ENCODE data around the gene HIGD1B. TPM values are rescaled to one million over a fixed set of nuclear protein-coding genes. Genes with fewer than 3 reads are reported as not detected.

HIGD1B gene
- not detected for polyA plus RNA-seq (2013, experiment 1 of 2)
- polyA plus RNA-seq (2013, experiment 2 of 2) = not detected

DNA sequence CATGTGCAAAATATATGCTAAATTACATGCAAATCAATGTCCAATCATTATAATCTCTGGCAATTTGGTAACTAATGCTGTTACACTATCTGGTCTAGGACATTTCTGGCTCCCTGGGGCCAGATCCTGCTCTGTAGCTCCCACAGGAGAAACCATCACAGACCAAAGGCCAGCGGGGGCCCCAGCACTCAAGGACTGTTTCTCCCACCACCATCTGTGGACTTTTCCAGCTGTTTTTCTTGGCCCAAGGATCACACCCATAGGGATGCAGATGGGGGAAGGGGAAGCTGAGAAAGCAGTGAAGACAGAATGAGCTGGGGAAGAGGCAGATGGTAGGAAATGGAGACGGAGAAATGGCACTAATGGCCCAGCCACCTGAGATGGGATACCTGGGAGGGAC, at the start of gene HIGD1B:
HIGD1B (plus strand) TSS at position 298 of the 400 bp plus-strand sequence. CDS start 270 bp downstream, outside the sequence.
- Histone ChIP-seq H3K9ac (ENCODE audit: low read length) (no peak within 1 kb of the TSS), H2BK15ac (replicated peaks; ENCODE audit: low read depth) (no peak within 1 kb of the TSS), H4K8ac (ENCODE audit: low read depth, low read length) (no peak within 1 kb of the TSS), H3K79me1 (ENCODE audit: low read length) (no peaks in the 10 kb centered on the region), H3K18ac (ENCODE audit: low read length) (no peak within 1 kb of the TSS), H2BK5ac (ENCODE audit: low read length) (no peak within 1 kb of the TSS), H3K56ac (ENCODE audit: low read length) (no peak within 1 kb of the TSS), H3K4me3 (ENCODE audit: low read length) (no peak within 1 kb of the TSS), H3K27ac (ENCODE audit: low read depth, low read length) (no peak within 1 kb of the TSS), H4K5ac (ENCODE audit: low read length) (no peak within 1 kb of the TSS), H3K4me1 (ENCODE audit: control insufficient read depth, low read depth, low read length) (peaks cover 7% of the 10 kb centered on the region), H2AK5ac (ENCODE audit: low read length) (no peak within 1 kb of the TSS), H2BK120ac (ENCODE audit: low read depth, low read length) (no peak within 1 kb of the TSS), H3K4me2 (ENCODE audit: low read length) (no peak within 1 kb of the TSS), H3K79me2 (ENCODE audit: control insufficient read depth, insufficient read depth, low read length) (no peaks in the 10 kb centered on the region), H3K36me3 (ENCODE audit: control insufficient read depth, insufficient read depth, low read length) (peaks cover 5% of the 10 kb centered on the region), H3K4ac (ENCODE audit: low read depth, low read length) (no peak within 1 kb of the TSS), H3K23ac (ENCODE audit: low read length) (no peak within 1 kb of the TSS), H3K27me3 (ENCODE audit: insufficient read depth, low read length, poor library complexity) (no peaks in the 10 kb centered on the region)
- DNase-seq = no peak
- no CpG with 5 or more reads among the region's 2 CpGs for WGBS (ENCODE audit: extremely low coverage, insufficient coverage, low lambda C conversion rate)

DNA sequence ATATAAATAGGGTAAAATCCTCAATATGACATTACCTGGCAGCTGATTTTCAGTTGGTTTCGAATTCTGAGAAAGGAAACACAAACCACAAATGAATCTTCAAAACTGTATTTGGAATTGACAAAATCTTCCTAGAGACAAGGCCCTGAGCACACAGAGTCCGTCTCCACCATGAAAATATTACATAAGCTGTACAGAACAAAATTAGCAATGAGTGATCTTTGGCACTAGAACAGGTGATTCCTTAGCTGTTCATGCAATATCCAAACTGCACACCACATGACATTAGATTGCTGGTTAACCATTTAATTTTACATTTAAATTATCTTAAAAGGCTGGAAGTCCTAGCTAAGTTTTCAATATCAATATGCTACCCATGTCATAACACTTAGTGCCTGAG, 49.3 kb upstream of the HIGD1B start:
- no peak overlapping the region for H3K56ac ChIP-seq (ENCODE audit: low read length)
- no peak overlapping the region for H2BK5ac ChIP-seq (ENCODE audit: low read length)
- no peaks in the 10 kb centered on the region for H3K27me3 ChIP-seq (ENCODE audit: insufficient read depth, low read length, poor library complexity)
- no CpG with 5 or more reads among the region's 2 CpGs for WGBS (ENCODE audit: extremely low coverage, insufficient coverage, low lambda C conversion rate)
- H2BK120ac ChIP-seq (ENCODE audit: low read depth, low read length) = no peak overlapping the region
- H2BK15ac ChIP-seq (replicated peaks; ENCODE audit: low read depth) = no peak overlapping the region
- no peak overlapping the region for H3K4ac ChIP-seq (ENCODE audit: low read depth, low read length)
- no peak overlapping the region for H3K4me3 ChIP-seq (ENCODE audit: low read length)
- H3K18ac ChIP-seq (ENCODE audit: low read length) = no peak overlapping the region
- H3K36me3 ChIP-seq (ENCODE audit: control insufficient read depth, insufficient read depth, low read length) = peaks cover 2% of the 10 kb centered on the region
- peaks cover 4% of the 10 kb centered on the region for H3K79me1 ChIP-seq (ENCODE audit: low read length)
- H4K5ac ChIP-seq (ENCODE audit: low read length) = no peak overlapping the region
- no peak overlapping the region for H3K9ac ChIP-seq (ENCODE audit: low read length)
- no peak overlapping the region for H3K4me2 ChIP-seq (ENCODE audit: low read length)
- no peak overlapping the region for H3K23ac ChIP-seq (ENCODE audit: low read length)
- H4K8ac ChIP-seq (ENCODE audit: low read depth, low read length) = no peak overlapping the region
- H3K79me2 ChIP-seq (ENCODE audit: control insufficient read depth, insufficient read depth, low read length) = no peaks in the 10 kb centered on the region
- no peak for DNase-seq
- no peaks in the 10 kb centered on the region for H3K4me1 ChIP-seq (ENCODE audit: control insufficient read depth, low read depth, low read length)
- no peak overlapping the region for H3K27ac ChIP-seq (ENCODE audit: low read depth, low read length)
- no peak overlapping the region for H2AK5ac ChIP-seq (ENCODE audit: low read length)

GRCh38 chr17:44801880-44802279, 45.8 kb upstream of the HIGD1B start:
- no peak overlapping the region for H3K23ac ChIP-seq (ENCODE audit: low read length)
- peaks cover 8% of the 10 kb centered on the region for H3K79me2 ChIP-seq (ENCODE audit: control insufficient read depth, insufficient read depth, low read length)
- no peaks in the 10 kb centered on the region for H3K27me3 ChIP-seq (ENCODE audit: insufficient read depth, low read length, poor library complexity)
- H2BK120ac ChIP-seq (ENCODE audit: low read depth, low read length) = no peak overlapping the region
- H3K18ac ChIP-seq (ENCODE audit: low read length) = no peak overlapping the region
- no peak overlapping the region for H3K4ac ChIP-seq (ENCODE audit: low read depth, low read length)
- no CpG with 5 or more reads among the region's 5 CpGs for WGBS (ENCODE audit: extremely low coverage, insufficient coverage, low lambda C conversion rate)
- DNase-seq = no peak
- H2BK15ac ChIP-seq (replicated peaks; ENCODE audit: low read depth) = no peak overlapping the region
- no peak overlapping the region for H3K4me2 ChIP-seq (ENCODE audit: low read length)
- peaks cover 12% of the 10 kb centered on the region for H3K79me1 ChIP-seq (ENCODE audit: low read length)
- no peak overlapping the region for H3K4me3 ChIP-seq (ENCODE audit: low read length)
- H3K27ac ChIP-seq (ENCODE audit: low read depth, low read length) = no peak overlapping the region
- no peak overlapping the region for H4K8ac ChIP-seq (ENCODE audit: low read depth, low read length)
- no peak overlapping the region for H3K56ac ChIP-seq (ENCODE audit: low read length)
- H2AK5ac ChIP-seq (ENCODE audit: low read length) = no peak overlapping the region
- H3K9ac ChIP-seq (ENCODE audit: low read length) = no peak overlapping the region
- no peak overlapping the region for H2BK5ac ChIP-seq (ENCODE audit: low read length)
- H3K36me3 ChIP-seq (ENCODE audit: control insufficient read depth, insufficient read depth, low read length) = peaks cover 11% of the 10 kb centered on the region
- H4K5ac ChIP-seq (ENCODE audit: low read length) = no peak overlapping the region
- H3K4me1 ChIP-seq (ENCODE audit: control insufficient read depth, low read depth, low read length) = no peaks in the 10 kb centered on the region

GRCh38 chr17:44804302-44805089, 43.2 kb upstream of the HIGD1B start:
- WGBS (ENCODE audit: extremely low coverage, insufficient coverage, low lambda C conversion rate) = no CpG with 5 or more reads among the region's 10 CpGs
- peaks cover 11% of the 10 kb centered on the region for H3K36me3 ChIP-seq (ENCODE audit: control insufficient read depth, insufficient read depth, low read length)

DNA sequence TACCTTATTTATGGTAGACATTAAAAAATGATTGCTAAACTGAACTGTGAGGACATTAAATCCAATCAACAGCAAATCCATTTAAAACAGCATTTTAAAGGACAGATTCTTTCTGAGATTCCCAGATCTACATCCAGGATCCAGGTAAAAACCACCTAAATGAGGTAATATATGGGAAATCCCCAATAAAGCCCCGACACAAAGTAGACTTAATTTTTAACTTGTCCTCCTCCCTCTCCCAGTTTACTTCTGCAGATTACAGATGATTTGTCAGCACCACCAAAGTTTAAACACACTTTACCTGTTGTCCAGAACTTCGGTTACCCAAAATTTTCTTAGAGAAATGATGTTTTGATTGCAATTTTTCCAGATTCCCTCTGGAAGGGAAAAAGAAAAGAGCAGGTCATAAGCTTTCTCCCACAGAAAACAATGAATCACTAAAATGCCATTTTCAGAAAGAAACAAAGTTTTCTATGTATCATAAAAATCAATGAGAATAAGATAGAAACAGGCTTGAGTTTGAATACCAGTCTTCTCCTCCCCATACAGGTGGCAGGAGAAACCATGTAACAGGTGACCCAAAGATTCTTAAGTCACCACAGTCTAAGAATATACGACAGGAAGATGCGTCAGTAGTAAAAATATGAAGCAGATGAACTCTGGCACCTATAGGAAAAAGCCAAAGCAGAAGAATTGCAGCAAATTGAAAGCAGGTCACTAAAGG, 40.4 kb upstream of the HIGD1B start:
- H3K4me2 ChIP-seq (ENCODE audit: low read length) = no peak overlapping the region
- H3K79me2 ChIP-seq (ENCODE audit: control insufficient read depth, insufficient read depth, low read length) = peaks cover 32% of the 10 kb centered on the region
- no peak overlapping the region for H4K5ac ChIP-seq (ENCODE audit: low read length)
- no peak overlapping the region for H3K4me3 ChIP-seq (ENCODE audit: low read length)
- no peak overlapping the region for H3K23ac ChIP-seq (ENCODE audit: low read length)
- H3K4ac ChIP-seq (ENCODE audit: low read depth, low read length) = no peak overlapping the region
- peaks cover 10% of the 10 kb centered on the region for H3K36me3 ChIP-seq (ENCODE audit: control insufficient read depth, insufficient read depth, low read length)
- no peak overlapping the region for H3K18ac ChIP-seq (ENCODE audit: low read length)
- no peak overlapping the region for H4K8ac ChIP-seq (ENCODE audit: low read depth, low read length)
- H2AK5ac ChIP-seq (ENCODE audit: low read length) = no peak overlapping the region
- H2BK5ac ChIP-seq (ENCODE audit: low read length) = no peak overlapping the region
- no CpG with 5 or more reads among the region's 4 CpGs for WGBS (ENCODE audit: extremely low coverage, insufficient coverage, low lambda C conversion rate)
- no peak overlapping the region for H2BK15ac ChIP-seq (replicated peaks; ENCODE audit: low read depth)
- no peaks in the 10 kb centered on the region for H3K27me3 ChIP-seq (ENCODE audit: insufficient read depth, low read length, poor library complexity)
- no peak overlapping the region for H3K56ac ChIP-seq (ENCODE audit: low read length)
- H2BK120ac ChIP-seq (ENCODE audit: low read depth, low read length) = no peak overlapping the region
- DNase-seq = no peak
- H3K79me1 ChIP-seq (ENCODE audit: low read length) = peaks cover 18% of the 10 kb centered on the region
- H3K9ac ChIP-seq (ENCODE audit: low read length) = no peak overlapping the region
- no peaks in the 10 kb centered on the region for H3K4me1 ChIP-seq (ENCODE audit: control insufficient read depth, low read depth, low read length)
- no peak overlapping the region for H3K27ac ChIP-seq (ENCODE audit: low read depth, low read length)

More at GRCh38 chr17:44804302-44805089, 43.2 kb upstream of the HIGD1B start:
- H3K4ac ChIP-seq (ENCODE audit: low read depth, low read length) = no peak overlapping the region
- H4K8ac ChIP-seq (ENCODE audit: low read depth, low read length) = no peak overlapping the region
- H3K79me2 ChIP-seq (ENCODE audit: control insufficient read depth, insufficient read depth, low read length) = peaks cover 21% of the 10 kb centered on the region
- no peak overlapping the region for H3K18ac ChIP-seq (ENCODE audit: low read length)
- H3K4me2 ChIP-seq (ENCODE audit: low read length) = no peak overlapping the region
- H3K56ac ChIP-seq (ENCODE audit: low read length) = no peak overlapping the region
- H3K27ac ChIP-seq (ENCODE audit: low read depth, low read length) = no peak overlapping the region
- H2BK120ac ChIP-seq (ENCODE audit: low read depth, low read length) = no peak overlapping the region
- no peaks in the 10 kb centered on the region for H3K4me1 ChIP-seq (ENCODE audit: control insufficient read depth, low read depth, low read length)
- no peak overlapping the region for H3K23ac ChIP-seq (ENCODE audit: low read length)
- H2BK15ac ChIP-seq (replicated peaks; ENCODE audit: low read depth) = no peak overlapping the region
- no peak overlapping the region for H4K5ac ChIP-seq (ENCODE audit: low read length)
- H3K27me3 ChIP-seq (ENCODE audit: insufficient read depth, low read length, poor library complexity) = no peaks in the 10 kb centered on the region
- H3K79me1 ChIP-seq (ENCODE audit: low read length) = peaks cover 21% of the 10 kb centered on the region
- no peak for DNase-seq
- H2AK5ac ChIP-seq (ENCODE audit: low read length) = no peak overlapping the region
- no peak overlapping the region for H3K4me3 ChIP-seq (ENCODE audit: low read length)
- no peak overlapping the region for H2BK5ac ChIP-seq (ENCODE audit: low read length)
- H3K9ac ChIP-seq (ENCODE audit: low read length) = no peak overlapping the region
